Brain microvascular endothelial cell (primary cell): ENCODE results near the gene REPS2.

ENCODE experiments used
- DNase-seq: peaks from one replicate; pipeline ENCODE4 v3.0.0-alpha.2; 2020
- H3K27ac ChIP-seq: fragments of 250-450 bp; sonication (Bioruptor Pico); 2 replicates; pipeline ENCODE4 v1.5.1; 2020; ENCODE audit warnings: mild to moderate bottlenecking, moderate library complexity
- H3K27me3 ChIP-seq: fragments of 250-450 bp; sonication (Bioruptor Pico); replicated peaks from 2 replicates; pipeline ENCODE4 v1.5.1; 2020; ENCODE audit warnings: mild to moderate bottlenecking
- H3K36me3 ChIP-seq: fragments of 250-450 bp; sonication (Bioruptor Pico); replicated peaks from 2 replicates; pipeline ENCODE4 v1.5.1; 2020; ENCODE audit warnings: mild to moderate bottlenecking
- H3K4me3 ChIP-seq: 2 replicates; pipeline ENCODE4 v1.5.1; 2011; ENCODE audit warnings: low read depth, mild to moderate bottlenecking, control low read depth, low read length, moderate library complexity
- CTCF ChIP-seq: IDR thresholded peaks from 2 replicates; pipeline ENCODE4 v1.5.1; 2011; ENCODE audit warnings: low read depth, mild to moderate bottlenecking, moderate library complexity, low read length, control low read depth, inconsistent platforms; ENCODE audit errors: missing control alignments
- in situ Hi-C: cut with HindIII; loops from 2 replicates; pipeline ENCODE4 v1.10.0; 2017; ENCODE audit warnings: low sequenced_read_pairs, low pct_ligation_motif_present

Gene REPS2

GRCh38 chrX:17038681-17039161, 92.3 kb downstream of the REPS2 start:
- peaks cover 6% of the 10 kb centered on the region for H3K27me3 ChIP-seq
- in situ Hi-C loops = no loop called here
- no peak overlapping the region for H3K4me3 ChIP-seq
- no peaks in the 10 kb centered on the region for H3K36me3 ChIP-seq
- DNase-seq = no peak
- TF ChIP-seq CTCF = no peak
- no peak overlapping the region for H3K27ac ChIP-seq

- Histone ChIP-seq H3K27ac (no peak overlapping the region), H3K27me3 (peaks cover 6% of the 10 kb centered on the region), H3K4me3 (no peak overlapping the region), H3K36me3 (no peaks in the 10 kb centered on the region)
- DNase-seq = no peak
- in situ Hi-C loops = no loop called here
- no peak for TF ChIP-seq CTCF
These were observed 93.4 kb downstream of the REPS2 start for GRCh38 chrX:17039826-17040225.

DNA sequence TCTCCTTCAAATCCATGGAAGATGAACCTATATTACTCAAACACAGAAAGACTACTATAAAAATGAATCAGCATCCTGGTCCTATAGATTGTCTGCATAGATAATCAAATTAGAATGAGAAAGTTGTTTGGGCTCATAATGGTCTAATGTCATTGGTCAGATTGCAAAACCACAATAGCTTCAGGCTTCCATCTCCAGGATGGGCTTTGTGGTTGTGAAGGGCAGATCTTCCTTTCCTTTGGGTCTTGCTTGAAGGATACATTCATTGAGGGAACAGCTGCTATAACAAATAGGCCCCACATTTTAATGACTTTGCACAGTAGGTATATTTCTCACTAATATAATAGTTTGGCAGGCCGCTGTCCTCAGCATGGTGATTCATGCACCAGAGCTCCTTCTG, 94.3 kb downstream of the REPS2 start:
- in situ Hi-C loops = no loop called here
- Histone ChIP-seq H3K27ac (no peak overlapping the region), H3K36me3 (no peaks in the 10 kb centered on the region), H3K4me3 (no peak overlapping the region), H3K27me3 (peaks cover 6% of the 10 kb centered on the region)
- no peak for TF ChIP-seq CTCF
- no peak for DNase-seq

- Histone ChIP-seq H3K27ac (no peak overlapping the region), H3K36me3 (no peaks in the 10 kb centered on the region), H3K4me3 (no peak overlapping the region), H3K27me3 (peaks cover 6% of the 10 kb centered on the region)
- DNase-seq = no peak
- no peak for TF ChIP-seq CTCF
- in situ Hi-C loops = no loop called here
These were observed 95.6 kb downstream of the REPS2 start for GRCh38 chrX:17042037-17042436.

DNA sequence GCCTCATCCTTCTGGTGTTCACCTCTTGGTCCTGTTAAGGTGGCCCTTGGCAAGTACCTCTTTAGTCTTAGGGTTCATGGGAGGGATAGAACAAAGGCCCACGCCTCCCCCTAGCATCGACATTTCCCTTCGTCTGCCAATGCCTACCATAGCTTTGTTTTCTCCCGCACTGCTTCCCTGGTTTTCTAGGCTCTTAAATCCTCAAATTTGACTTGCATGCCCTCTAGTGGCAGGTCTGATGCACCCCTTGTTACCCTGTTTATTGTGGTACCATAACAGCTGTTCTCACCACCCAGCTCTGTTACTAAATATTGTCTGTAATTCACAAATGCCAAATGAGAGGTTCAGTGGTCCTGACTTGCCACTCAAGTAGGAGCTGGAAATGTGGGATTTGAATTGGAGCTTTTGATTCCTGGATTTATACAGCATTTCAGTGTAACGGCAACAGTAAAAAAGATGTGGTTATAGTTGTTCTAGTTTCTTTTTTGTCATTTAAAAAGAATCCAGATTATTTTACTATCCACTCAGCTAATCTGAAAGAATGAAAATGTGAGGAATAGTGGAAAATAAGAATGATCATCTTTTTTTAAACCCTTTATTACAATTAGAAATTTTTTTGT, 100.1 kb downstream of the REPS2 start:
- TF ChIP-seq CTCF = peak; percentile 84

GRCh38 chrX:17047224-17047623, 100.8 kb downstream of the REPS2 start:
- no peak overlapping the region for H3K4me3 ChIP-seq
- no peaks in the 10 kb centered on the region for H3K27me3 ChIP-seq
- in situ Hi-C loops = no loop called here
- DNase-seq = no peak
- no peaks in the 10 kb centered on the region for H3K36me3 ChIP-seq
- TF ChIP-seq CTCF = no peak
- H3K27ac ChIP-seq = no peak overlapping the region

More for the DNA sequence above, 100.1 kb downstream of the REPS2 start:
- Histone ChIP-seq H3K27ac (no peak overlapping the region), H3K4me3 (no peak overlapping the region), H3K27me3 (no peaks in the 10 kb centered on the region), H3K36me3 (no peaks in the 10 kb centered on the region)
- DNase-seq = peak; percentile 76
- in situ Hi-C loops = no loop called here
